Effector CD8-positive, alpha-beta T cell (primary cell): ENCODE results near the gene SDHAF4.
"Not testable (repeated sequence)": the region's sequence is repeated elsewhere in the genome, so short reads cannot be mapped to it uniquely, and the experiment has no call there.

ENCODE experiments used
- DNase-seq: peaks from one replicate; lab custom pipeline; 2025; lab: John Stamatoyannopoulos, UW
- total RNA-seq, 4 experiments: gene quantifications; one replicate each; lab custom pipeline; 2026; lab: John Stamatoyannopoulos, UW

The SDHAF4 gene
- total RNA-seq: 3.9 to 6.3 (median 5.1) reads per million in 4 experiments

DNA sequence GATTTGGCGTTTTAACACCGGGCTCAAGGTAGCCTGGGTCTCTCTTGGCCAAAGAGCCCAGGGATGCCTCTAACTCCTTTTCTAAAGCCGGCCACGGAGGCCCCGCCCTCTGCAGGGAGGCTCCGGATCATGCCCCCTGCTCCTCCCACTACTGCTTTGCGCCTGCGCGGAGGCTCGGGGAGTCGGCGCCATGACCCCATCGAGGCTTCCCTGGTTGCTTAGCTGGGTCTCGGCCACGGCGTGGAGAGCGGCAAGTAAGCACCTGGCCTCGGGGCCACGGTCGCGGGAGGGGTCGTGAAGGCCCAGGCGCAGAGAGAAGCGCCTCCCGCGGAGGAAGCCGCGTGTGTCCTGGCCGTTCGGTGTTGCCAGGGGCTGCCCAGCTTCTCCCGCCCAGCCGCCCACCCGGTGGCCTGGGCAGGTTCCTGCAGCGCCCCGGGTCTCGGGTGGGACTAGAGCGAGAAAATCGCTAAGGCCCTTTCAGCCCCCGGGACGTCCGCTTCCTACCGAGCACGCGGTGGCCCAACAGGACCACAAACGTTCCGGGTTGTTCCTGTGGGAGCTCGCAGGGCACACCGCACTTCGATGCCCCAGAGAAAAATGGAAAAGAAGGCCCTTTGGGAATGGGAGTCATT lies at the start of gene SDHAF4:
TSS of gene SDHAF4 (plus strand) at position 180 of the 632 bp plus-strand sequence. CDS start at position 191, 11 bp downstream.
- peak; percentile 91 for DNase-seq

DNA sequence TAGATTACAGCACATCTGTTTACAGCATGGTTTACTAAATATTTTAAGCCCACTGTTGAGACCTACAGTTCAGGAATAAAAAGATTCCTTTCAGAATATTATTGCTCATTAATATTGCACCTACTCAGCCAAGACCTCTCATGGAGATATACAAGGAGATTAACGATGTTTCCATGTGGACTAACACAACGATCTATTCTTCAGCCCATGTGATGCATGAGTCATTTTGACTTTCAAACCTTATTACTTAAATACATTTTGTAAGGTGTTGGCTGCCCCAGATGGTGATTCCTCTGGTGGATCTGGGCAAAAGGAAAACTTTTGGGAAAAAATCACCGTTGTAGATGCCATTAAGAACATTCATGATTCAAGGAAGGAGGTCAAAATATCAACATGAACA lies 48.0 kb upstream of the SDHAF4 start:
- no peak for DNase-seq

DNA sequence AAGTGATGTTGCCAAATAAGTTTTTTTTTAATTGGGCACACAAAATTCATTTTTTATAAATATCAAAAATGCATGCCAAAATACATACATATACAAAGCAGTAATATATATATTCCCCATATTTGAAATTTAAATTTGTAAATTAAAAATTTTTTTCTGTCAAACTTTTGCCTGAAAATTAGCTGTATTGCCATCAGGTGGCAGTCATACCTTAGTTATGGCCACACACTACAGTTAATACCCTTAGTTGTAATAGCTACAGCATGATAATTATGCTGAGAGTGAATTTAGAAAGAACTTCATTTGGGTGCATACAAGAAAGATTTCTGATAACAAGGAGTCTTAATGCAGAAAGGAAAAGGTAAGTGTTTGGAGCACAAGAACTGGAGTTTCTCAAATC lies 46.2 kb upstream of the SDHAF4 start:
- no peak for DNase-seq

DNA sequence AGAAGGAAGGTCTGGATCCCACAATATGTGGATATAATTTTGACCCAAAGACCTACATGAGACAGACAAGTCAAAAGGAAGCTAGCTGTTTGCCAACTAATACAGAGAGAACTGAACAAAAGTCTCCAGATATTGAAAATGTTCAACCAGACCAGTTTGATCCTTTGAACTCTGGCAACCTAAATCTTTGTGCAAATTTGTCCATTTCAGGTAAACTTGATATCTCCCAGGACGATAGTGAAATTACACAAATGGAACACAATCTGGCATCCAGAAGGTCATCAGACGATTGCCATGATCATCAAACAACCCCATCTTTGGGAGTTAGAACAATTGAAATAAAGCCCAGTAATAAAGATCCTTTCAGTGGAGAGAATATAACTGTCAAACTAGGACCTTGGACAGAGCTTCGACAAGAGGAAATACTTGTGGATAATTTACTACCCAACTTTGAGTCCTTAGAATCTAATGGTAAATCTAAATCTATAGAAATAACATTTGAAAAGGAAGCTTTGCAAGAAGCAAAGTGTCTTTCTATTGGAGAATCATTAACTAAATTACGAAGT lies 41.9 kb upstream of the SDHAF4 start:
- no peak for DNase-seq

DNA sequence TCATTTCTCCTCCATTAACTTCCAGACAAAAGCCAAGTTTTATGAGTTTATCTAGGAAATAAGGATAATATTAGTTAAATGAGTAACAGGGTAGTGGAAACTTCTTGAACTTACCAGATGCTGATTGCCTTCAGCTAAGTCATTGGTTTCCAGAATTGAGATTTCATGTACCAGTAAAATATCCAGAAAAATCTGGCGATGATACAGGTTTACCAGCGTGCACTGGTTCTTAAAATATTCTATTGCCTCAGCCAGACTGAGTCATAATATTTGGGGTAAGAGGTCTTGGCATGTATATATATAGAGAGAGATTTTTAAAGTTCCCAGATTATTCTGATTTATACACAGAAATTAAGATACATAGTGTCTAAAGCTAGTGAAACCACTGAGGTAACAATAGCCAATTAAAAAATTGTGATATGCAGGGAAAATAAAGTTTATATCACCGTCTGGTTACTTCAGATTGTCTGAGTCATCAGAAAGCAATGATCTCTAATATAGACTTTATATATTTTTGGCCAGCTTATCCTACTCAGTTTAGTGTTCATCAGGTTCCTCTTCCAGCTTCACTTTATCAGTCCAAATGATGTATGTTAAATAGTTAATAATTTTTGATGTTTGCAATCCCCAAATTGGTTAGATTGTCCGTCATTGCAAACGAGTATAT lies 39.5 kb upstream of the SDHAF4 start:
- no peak for DNase-seq

DNA sequence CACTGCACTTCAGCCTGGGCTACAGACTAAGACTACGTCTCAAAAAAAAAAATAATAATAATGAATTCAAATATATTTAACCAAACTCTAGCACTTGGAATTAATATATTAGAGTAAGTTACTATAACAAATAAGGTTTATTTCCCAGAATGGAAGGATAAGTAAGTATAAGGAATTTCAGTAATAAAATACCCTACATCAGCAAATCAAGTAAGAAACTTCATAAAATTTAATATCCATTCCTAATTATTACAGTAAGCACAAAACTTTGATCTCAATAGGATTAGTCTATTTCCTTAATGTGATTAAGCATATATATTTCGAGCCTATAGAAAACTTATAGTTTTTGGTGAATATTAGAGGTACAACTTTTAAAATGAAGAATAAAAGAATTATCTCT lies 36.7 kb upstream of the SDHAF4 start:
- DNase-seq: no peak

DNA sequence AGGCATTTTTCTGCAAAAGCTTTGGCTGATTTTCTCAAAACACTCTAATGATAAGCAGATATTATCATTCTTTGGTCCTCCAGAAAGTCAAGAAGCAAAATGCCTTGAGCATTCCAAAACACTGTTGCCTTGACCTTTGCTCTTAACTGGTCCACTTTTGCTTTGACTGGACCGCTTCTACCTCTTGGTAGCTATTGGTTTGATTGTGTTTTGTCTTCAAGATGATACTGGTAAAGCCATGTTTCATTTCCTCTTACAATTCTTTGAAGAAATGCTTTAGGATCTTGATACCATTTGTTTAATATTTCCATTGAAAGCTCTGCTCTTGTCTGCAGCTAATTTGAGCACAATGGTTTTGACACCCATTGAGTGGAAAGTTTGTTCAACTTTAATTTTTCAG lies 35.6 kb upstream of the SDHAF4 start:
- no peak for DNase-seq

DNA sequence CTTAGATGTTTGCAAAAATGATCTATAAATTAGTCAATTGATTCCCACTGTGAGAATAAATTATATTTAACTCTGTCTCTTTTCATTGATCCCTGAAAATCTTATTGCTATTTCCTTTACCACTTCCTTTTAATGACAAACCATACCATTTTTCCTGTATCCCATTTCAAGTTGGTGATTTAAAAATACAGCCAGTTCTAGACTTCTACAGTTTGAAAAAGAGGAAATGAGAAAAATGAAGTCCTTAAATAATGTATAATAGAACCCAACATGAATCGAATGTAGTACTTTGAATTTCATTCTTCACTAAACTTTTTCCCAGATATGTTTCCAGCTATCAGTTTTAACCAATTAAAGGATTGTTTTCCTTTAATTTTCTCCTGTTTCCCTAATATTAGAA lies 29.5 kb upstream of the SDHAF4 start:
- DNase-seq: no peak

DNA sequence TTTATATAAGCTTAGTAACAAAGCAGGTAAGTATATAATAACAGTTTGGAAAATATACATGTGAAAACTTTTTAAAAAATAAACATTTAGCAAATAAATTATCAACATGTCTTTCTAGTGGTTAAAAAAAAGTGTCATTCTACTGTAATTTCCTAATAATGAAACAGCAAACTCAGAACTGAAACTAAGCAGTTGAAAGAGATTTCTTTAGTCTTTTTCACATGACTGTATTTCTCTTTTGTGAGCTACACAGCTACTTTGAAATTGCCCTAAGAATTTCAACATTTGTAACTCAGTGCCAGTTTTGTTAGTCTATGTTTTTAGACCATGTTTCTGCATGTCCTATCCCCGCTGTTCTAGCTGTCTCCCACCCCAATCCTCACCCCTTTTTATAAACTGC lies 28.4 kb upstream of the SDHAF4 start:
- no peak for DNase-seq

DNA sequence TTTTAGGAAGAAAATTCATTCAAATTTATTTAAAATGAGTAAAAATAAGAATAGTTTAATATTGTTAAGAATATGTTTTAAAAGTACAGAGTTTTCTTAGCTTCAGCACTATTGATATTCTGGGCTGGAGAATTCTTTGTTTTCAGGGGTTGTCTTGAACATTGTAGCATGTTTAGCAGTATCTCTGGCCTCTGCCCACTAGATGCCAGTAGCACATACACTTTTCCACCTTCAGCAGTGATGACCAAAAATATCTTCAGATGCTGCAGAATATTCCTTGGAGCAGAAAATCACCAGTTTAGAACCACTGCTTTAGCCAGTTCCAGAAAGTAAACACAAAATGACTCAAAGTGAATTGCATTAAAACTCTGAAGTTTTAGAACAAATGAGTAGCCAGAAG lies 19.4 kb upstream of the SDHAF4 start:
- no peak for DNase-seq

DNA sequence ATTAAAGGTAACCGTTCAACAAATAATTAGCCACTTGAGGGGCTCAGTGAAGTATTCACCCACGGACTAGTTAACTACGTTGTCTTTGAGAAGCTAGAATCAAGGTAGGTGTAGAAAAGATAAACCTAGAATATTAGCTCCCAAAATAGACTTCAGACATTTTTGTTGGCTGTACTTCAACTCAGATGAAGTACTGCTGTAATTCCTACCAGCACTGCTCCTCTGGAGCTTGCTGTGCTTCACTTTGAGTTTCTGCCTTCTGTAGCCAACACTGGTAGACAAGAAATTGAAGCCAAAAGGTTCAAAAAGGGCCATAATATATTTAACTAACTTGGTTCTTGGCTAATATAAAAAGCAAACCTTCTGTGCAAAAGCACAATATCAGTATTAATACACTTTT lies 18.8 kb upstream of the SDHAF4 start:
- no peak for DNase-seq

DNA sequence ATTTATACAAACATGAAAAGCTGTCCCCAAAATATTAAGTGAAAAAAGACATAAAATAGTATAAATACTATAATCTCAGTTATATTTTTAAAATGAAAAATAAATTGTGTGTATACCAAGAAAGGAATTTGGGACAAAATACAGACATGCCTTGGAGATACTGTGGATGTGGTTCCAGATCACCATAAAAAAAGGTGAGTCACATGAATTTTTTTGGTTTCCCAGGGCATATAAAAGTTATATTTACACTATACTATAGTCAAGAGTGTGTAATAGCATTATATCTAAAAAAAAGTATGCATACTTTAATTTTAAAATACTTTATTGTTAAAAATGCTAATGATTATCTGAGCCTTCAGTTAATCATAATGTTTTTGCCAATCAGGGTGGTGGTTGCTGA lies 17.4 kb upstream of the SDHAF4 start:
- no peak for DNase-seq

DNA sequence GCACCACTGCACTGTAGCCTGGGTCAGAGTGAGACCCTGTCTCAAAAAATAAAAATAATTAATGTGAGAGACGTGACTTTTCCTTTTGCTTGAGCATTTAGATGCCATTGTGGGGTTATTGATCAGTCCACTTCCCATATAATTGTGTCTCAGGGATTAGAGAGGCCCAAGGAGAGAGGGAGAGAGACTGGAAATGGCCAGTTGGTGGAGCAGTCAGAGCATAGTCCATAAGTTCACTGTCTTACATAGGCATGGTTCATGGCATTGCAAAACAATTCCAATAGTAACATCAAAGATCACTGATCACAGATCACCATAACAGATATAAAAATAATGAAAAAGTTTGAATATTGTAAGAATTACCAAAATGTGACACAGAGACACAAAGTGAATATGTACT lies 15.2 kb upstream of the SDHAF4 start:
- no peak for DNase-seq

DNA sequence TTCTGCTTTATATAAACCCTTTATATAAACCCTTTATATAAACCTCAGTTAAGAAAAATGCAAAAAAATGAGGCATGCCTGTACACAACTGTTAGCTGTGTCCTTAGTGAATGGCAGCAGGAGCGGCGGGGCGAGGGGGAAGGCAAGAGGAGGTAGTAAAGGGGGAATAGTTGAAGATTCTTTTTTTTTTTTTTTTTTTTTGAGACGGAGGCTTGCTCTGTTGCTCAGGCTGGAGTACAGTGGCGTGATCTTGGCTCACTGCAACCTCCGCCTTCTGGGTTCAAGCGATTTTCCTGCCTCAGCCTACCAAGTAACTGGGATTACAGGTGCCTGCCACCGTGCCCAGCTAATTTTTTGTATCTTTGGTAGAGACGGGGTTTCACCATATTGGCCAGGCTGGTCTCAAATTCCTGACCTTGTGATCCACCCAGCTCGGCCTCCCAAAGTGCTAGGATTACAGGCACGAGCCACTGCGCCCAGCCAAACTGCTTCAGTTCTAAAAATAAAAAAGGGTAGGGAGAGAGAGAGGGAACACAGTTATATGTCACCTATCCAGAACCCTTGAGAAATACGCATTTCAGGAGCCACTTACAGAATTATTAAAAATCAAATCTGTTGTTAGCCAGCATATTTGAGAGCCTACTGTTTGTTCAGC lies 14.3 kb upstream of the SDHAF4 start:
- not testable (repeated sequence) for DNase-seq

DNA sequence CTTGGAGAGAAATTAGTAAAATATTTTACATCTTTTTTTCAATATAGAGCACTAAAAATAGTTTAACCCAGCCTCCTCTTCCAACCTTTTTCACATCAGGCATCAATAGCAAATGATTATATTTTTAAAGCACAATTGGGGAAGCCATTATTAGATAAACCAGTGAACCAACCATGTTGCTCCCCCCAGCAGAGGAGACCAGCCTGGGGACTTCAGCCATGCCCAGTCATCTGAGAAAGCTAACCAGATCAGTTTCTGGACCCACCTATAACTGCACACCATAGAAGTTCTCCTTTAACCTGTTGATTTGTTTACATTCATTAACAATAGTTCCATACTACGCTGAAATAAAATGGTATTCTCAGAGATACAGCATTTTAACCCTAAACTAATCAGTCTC lies 13.8 kb upstream of the SDHAF4 start:
- no peak for DNase-seq

DNA sequence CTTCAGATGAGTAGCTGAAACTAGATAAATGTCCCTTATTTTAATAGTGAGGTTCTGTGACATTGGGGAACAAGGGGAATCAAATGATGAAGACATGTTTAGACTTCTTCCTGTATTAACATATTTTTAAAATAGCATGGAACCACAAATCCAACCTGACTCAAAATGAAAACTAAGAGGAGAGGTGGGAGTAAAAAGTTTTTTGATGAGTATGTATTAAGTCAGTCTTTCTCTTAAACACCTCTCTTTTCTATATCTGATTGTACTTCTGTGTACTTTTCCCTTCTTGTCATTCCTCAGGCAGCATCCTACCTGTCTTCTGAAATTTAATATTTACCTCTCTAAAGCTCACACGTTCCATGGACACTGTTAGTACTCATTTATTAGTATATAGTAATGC lies 8.7 kb upstream of the SDHAF4 start:
- DNase-seq: no peak

DNA sequence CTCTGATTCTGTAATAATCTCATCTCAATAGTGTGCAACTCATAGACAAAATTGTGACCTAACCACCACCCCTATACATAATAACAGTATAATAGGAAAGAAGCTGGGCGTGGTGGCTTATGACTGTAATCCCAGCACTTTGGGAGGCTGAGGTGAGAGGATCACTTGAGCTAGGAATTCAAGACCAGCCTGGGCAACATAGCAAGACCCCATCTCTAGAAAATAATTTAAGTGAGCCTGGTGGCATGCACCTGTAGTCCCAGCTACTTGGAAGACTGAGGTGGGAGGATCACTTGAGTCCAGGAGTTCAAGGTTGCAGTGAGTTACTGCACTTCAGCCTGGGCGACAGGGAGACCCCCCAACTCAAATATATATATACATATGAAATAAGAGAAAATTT lies 4.3 kb upstream of the SDHAF4 start:
- DNase-seq: not testable (repeated sequence)

DNA sequence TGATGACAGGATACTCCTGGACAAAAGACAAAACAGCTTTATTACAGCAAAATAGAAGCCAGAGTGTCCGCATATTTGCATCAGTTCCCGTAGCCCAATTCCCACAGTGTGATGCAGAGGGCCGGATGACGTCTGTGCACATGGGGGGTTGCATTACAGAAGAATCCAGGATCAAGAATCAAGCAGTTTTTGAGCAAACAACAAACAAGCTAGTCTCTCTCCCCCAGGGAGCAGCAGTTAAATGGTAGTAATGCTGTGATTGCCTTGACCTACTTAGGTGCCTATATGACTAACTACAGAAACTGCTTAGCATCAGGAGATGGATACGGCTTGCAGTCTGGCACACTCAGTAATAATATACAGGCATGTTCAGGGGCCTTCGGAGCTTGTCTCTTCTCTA lies 3.2 kb upstream of the SDHAF4 start:
- no peak for DNase-seq

DNA sequence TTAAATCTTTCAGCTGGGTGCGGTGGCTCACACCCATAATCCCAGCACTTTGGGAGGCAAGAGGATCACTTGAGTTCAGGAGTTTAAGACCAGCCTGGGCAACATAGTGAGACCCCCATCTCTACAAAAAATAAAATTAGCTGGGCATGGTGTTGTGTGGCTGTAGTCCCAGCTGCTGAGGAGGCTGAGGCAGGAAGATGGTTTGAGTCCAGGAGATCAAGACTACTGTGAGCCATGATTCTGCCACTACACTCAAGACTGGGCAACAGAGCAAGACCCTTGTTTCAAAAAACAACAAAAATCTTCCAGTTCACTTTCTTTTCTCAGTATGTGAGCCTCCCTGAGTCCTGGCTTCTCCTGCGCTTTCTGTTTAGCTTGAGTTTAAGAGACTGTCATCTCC lies 7.9 kb downstream of the SDHAF4 start:
- DNase-seq: no peak

DNA sequence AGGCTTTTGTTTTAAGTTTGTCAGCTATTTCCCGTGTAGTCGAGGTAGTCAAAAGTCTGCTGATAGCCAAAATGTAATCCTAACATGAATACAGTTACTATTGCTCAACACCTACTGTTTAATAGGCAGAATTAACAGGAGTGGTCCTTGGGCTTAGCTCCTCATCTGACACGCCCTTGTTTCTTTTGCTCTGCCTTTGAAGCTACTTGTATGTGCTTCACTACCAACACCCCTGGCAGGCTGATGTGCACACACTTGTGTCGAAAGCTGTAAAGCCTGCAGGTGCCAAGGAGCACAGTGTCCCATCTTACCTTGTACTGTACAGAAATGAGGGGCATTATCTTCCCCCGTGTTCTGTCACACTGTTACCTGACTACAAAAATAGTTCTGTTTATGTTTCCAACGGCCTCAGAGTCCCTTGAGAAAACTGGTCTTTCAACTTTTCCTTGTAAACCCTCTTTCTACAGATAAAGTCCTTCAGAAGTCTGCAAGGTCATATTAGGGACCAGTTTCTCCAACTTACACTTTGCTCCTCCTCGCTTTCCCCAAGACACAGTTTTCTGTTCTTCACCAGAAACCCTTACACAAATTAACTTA lies 9.3 kb downstream of the SDHAF4 start:
- no peak for DNase-seq

DNA sequence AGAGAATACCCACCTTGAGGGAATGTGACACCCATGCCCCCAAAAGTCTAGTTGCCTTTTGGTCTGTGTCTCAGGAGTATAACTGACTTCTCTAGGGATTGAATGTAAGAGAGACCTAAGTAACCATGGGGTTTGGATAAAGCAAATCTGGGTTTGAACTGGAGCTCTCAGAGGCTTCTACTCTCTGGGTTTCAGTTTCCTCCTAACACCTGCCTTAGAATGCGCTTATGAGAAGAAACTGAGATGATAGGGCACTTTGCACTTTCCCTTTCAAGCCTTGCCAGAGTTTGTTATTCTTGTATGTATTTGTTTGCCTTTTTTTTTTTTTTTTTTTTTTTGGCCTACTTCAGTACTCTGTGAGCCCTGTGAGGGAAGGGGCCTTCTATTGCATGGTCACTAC lies 19.4 kb downstream of the SDHAF4 start:
- DNase-seq: no peak

DNA sequence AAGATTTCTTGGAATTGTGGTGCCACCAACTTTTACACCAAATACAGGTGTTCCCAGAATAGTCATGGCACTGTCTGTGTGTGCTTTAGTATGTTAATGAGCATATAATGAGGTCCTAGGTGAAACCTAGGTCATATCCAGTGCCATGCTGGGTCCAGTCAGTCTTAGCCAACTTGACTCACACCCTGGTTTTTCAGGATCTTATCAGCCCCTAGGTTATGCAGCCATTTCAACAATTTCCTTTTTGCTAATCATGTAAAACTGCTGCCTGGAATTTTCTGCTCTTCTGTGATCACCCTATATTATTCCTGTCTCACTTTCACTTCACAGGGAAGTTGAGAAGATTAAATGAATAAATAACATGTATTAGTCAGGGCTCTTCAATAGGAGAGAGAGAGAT lies 23.7 kb downstream of the SDHAF4 start:
- no peak for DNase-seq
